Trophoblast cell (in vitro differentiated cells and primary cell): Measurements from ENCODE around the gene EXOSC3. TPM values are rescaled to one million over a fixed set of nuclear protein-coding genes. Genes with fewer than 3 reads are reported as not detected.
"Not testable (repeated sequence)": the region's sequence is repeated elsewhere in the genome, so short reads cannot be mapped to it uniquely, and the experiment has no call there.

Experiments used
- DNase-seq, 2 donors: peaks; one replicate each; pipeline ENCODE4 v3.0.0-alpha.2; 2016
- H2AFZ ChIP-seq: 2 replicates; pipeline ENCODE4 v1.6.1; 2013; ENCODE audit warnings: low read length, moderate library complexity, mild to moderate bottlenecking; ENCODE audit not compliant: insufficient read depth, poor library complexity
- H2AK5ac ChIP-seq: 2 replicates; pipeline ENCODE4 v1.6.1; 2013; ENCODE audit warnings: mild to moderate bottlenecking, low read length
- H2BK120ac ChIP-seq: 2 replicates; pipeline ENCODE4 v1.6.1; 2013; ENCODE audit warnings: low read length, mild to moderate bottlenecking, moderate library complexity; ENCODE audit not compliant: insufficient read depth, poor library complexity
- H2BK12ac ChIP-seq: 2 replicates; pipeline ENCODE4 v1.6.1; 2013; ENCODE audit warnings: mild to moderate bottlenecking, low read length, moderate library complexity
- H2BK5ac ChIP-seq: 2 replicates; pipeline ENCODE4 v1.6.1; 2013; ENCODE audit warnings: low read length, low read depth, moderate library complexity, mild to moderate bottlenecking; ENCODE audit not compliant: poor library complexity
- H3K14ac ChIP-seq: 2 replicates; pipeline ENCODE4 v1.6.1; 2013; ENCODE audit warnings: mild to moderate bottlenecking, low read length
- H3K18ac ChIP-seq: 2 replicates; pipeline ENCODE4 v1.6.1; 2013; ENCODE audit warnings: mild to moderate bottlenecking, low read length
- H3K23ac ChIP-seq: 2 replicates; pipeline ENCODE4 v1.6.1; 2013; ENCODE audit warnings: low read length
- H3K27ac ChIP-seq: 2 replicates; pipeline ENCODE4 v1.5.1; 2013; ENCODE audit warnings: low read depth, mild to moderate bottlenecking, inconsistent platforms, low read length, moderate library complexity
- H3K27me3 ChIP-seq: 2 replicates; pipeline ENCODE4 v1.6.1; 2013; ENCODE audit warnings: inconsistent platforms, mild to moderate bottlenecking, low read length, moderate library complexity; ENCODE audit not compliant: insufficient read depth
- H3K36me3 ChIP-seq, 2 experiments: 1 replicate in 1 of 2; 2 replicates in 1 of 2; pipeline ENCODE4 v1.6.1; 2013; ENCODE audit warnings: low read length in 2 of 2, mild to moderate bottlenecking in 2 of 2, moderate library complexity in 1 of 2; ENCODE audit not compliant: insufficient read depth in 2 of 2, control insufficient read depth in 1 of 2
- H3K4ac ChIP-seq: 2 replicates; pipeline ENCODE4 v1.6.1; 2013; ENCODE audit warnings: low read depth, mild to moderate bottlenecking, low read length, moderate library complexity
- H3K4me1 ChIP-seq, 2 experiments: 1 replicate in 1 of 2; 2 replicates in 1 of 2; pipeline ENCODE4 v1.6.1; 2013; ENCODE audit warnings: low read length in 2 of 2, mild to moderate bottlenecking in 2 of 2, moderate library complexity in 1 of 2; ENCODE audit not compliant: insufficient read depth in 2 of 2, control insufficient read depth in 1 of 2
- H3K4me2 ChIP-seq: 2 replicates; pipeline ENCODE4 v1.6.1; 2013; ENCODE audit warnings: inconsistent platforms, mild to moderate bottlenecking, low read length, moderate library complexity
- H3K4me3 ChIP-seq: 2 replicates; pipeline ENCODE4 v1.5.1; 2013; ENCODE audit warnings: mild to moderate bottlenecking, low read depth, low read length, inconsistent platforms
- H3K79me1 ChIP-seq: one replicate; pipeline ENCODE4 v1.6.1; 2013; ENCODE audit warnings: low read length
- H3K79me2 ChIP-seq: 2 replicates; pipeline ENCODE4 v1.6.1; 2013; ENCODE audit warnings: low read length, mild to moderate bottlenecking; ENCODE audit not compliant: control insufficient read depth, insufficient read depth, poor library complexity
- H3K9ac ChIP-seq: 2 replicates; pipeline ENCODE4 v1.6.1; 2013; ENCODE audit warnings: mild to moderate bottlenecking, low read length
- H3K9me3 ChIP-seq: 2 replicates; pipeline ENCODE4 v1.6.1; 2013; ENCODE audit warnings: low read depth, mild to moderate bottlenecking, control low read depth, inconsistent platforms, low read length; ENCODE audit not compliant: insufficient read depth
- H4K12ac ChIP-seq: 2 replicates; pipeline ENCODE4 v1.6.1; 2013; ENCODE audit warnings: low read depth, mild to moderate bottlenecking, low read length, moderate library complexity
- H4K8ac ChIP-seq: 2 replicates; pipeline ENCODE4 v1.6.1; 2013; ENCODE audit warnings: low read depth, mild to moderate bottlenecking, low read length, moderate library complexity
- H4K91ac ChIP-seq: one replicate; pipeline ENCODE4 v1.6.1; 2013; ENCODE audit warnings: low read depth, mild to moderate bottlenecking, low read length, moderate library complexity
- WGBS: extraction: QIAGEN DNeasy Blood & Tissue Kit; methylation state at CpG from one replicate; pipeline ENCODE4 v1.1.7; 2013; ENCODE audit warnings: missing lambda C conversion rate; ENCODE audit not compliant: insufficient read length, insufficient coverage; ENCODE audit errors: extremely low coverage; 5-methylcytosine and 5-hydroxymethylcytosine counted together
- polyA plus RNA-seq: library from polyadenylated mRNA; stranded (reverse); fragments of 200-250 nt; gene quantifications from 2 replicates; pipeline ENCODE4 v1.2.3, GENCODE V29; 2013

EXOSC3 gene
- 18.8 and 19.1 TPM in 2 replicates for polyA plus RNA-seq

DNA sequence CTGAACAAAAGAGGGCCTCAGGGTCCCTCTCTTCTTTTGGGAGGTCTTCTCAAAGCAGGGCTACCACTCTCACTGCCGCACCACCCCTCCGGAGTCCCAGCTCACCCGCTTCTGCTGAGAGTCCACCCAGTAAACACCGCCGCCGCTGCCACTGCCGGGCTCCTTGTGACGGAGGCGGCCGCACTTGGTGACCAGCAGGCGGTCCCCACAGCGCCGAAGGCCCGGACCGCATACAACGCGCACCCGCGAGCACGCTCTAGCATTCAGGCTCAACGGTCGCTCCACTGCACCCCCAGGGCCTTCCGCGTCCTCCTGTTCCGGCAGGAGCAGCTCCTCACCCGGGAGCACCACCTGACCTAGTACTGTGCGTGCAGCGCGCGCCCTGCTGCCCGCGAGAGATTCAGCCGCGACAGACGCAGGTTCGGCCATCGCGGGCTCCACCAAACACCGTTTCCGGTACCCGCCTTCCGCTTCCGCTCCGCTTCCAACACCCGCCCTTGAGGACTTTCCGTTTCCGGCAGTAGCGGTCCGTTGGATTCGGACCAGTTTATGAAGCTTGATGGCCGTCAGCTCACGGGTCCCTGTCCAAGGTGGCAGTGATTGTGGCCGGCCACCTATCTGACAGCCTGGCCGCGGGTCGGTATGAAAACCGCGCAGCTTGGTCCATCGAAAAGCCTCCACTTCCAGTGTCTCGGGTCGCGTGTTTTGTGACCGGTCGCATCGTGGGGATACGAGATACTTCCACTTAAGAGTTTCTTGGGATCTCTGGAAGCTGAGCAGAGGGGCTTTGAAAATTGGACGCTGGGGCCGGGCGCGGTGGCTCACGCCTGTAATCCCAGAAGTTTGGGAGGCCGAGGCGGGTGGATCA is at the start of gene EXOSC3:
Gene EXOSC3, minus strand, starts transcription at position 449 of the 868 bp plus-strand sequence. Its CDS starts 20 bp downstream, at position 429.
- no peak within 1 kb of the TSS for H2BK12ac ChIP-seq
- H3K9ac ChIP-seq = peak within 1 kb of the TSS; percentile 86
- WGBS = no CpG with 5 or more reads among the region's 73 CpGs
- peak within 1 kb of the TSS; percentile 49 for H2BK120ac ChIP-seq
- H4K12ac ChIP-seq = peak within 1 kb of the TSS; percentile 56
- peak; percentile 94 to 96 for DNase-seq
- H4K91ac ChIP-seq = peak within 1 kb of the TSS; percentile 64
- H3K27me3 ChIP-seq = no peaks in the 10 kb centered on the region
- peak within 1 kb of the TSS; percentile 96 for H3K4me3 ChIP-seq
- no peaks in the 10 kb centered on the region for H3K9me3 ChIP-seq
- H3K79me2 ChIP-seq = peaks cover 6% of the 10 kb centered on the region
- H2BK5ac ChIP-seq = no peak within 1 kb of the TSS
- peak within 1 kb of the TSS; percentile 50 for H3K18ac ChIP-seq
- H3K36me3 ChIP-seq = peaks cover 0 to 13% of the 10 kb centered on the region in 2 experiments
- peak within 1 kb of the TSS; percentile 87 for H4K8ac ChIP-seq
- H3K27ac ChIP-seq = no peak within 1 kb of the TSS
- H3K4me2 ChIP-seq = peak within 1 kb of the TSS; percentile 74
- H3K4me1 ChIP-seq = peaks cover 0 to 5% of the 10 kb centered on the region in 2 experiments
- peak within 1 kb of the TSS; percentile 18 for H3K4ac ChIP-seq
- H2AK5ac ChIP-seq = peak within 1 kb of the TSS; percentile 46
- peak within 1 kb of the TSS; percentile 53 for H2AFZ ChIP-seq
- H3K23ac ChIP-seq = no peak within 1 kb of the TSS
- peak within 1 kb of the TSS; percentile 74 for H3K14ac ChIP-seq
- peaks cover 3% of the 10 kb centered on the region for H3K79me1 ChIP-seq

- Histone ChIP-seq H3K18ac (no peak overlapping the region), H3K4ac (no peak overlapping the region), H2BK120ac (no peak overlapping the region), H3K36me3 (peaks cover 7 to 10% of the 10 kb centered on the region in 2 experiments), H2BK5ac (no peak overlapping the region), H4K8ac (no peak overlapping the region), H2AK5ac (no peak overlapping the region), H3K4me3 (no peak overlapping the region), H3K79me2 (no peaks in the 10 kb centered on the region), H3K14ac (no peak overlapping the region), H3K27ac (no peak overlapping the region), H2BK12ac (no peak overlapping the region), H3K9me3 (no peaks in the 10 kb centered on the region), H4K12ac (no peak overlapping the region), H3K4me1 (no peaks in the 10 kb centered on the region), H2AFZ (no peak overlapping the region), H4K91ac (no peak overlapping the region), H3K79me1 (no peaks in the 10 kb centered on the region), H3K9ac (no peak overlapping the region), H3K4me2 (no peak overlapping the region), H3K23ac (no peak overlapping the region), H3K27me3 (no peaks in the 10 kb centered on the region)
- no CpG with 5 or more reads among the region's 4 CpGs for WGBS
- no peak for DNase-seq
Measured at GRCh38 chr9:37827483-37828165, 42.8 kb upstream of the EXOSC3 start.

GRCh38 chr9:37825174-37825573 is 40.3 kb upstream of the EXOSC3 start:
- not testable (repeated sequence) for H3K4me2 ChIP-seq, H3K27ac ChIP-seq, H3K23ac ChIP-seq, H3K79me2 ChIP-seq, H3K4me1 ChIP-seq, H3K9ac ChIP-seq, H3K4ac ChIP-seq, H3K18ac ChIP-seq, H3K79me1 ChIP-seq, H4K8ac ChIP-seq, H2BK120ac ChIP-seq, H3K14ac ChIP-seq, H2BK12ac ChIP-seq, H2BK5ac ChIP-seq, DNase-seq, H4K12ac ChIP-seq, H2AK5ac ChIP-seq, H4K91ac ChIP-seq, H3K9me3 ChIP-seq, H2AFZ ChIP-seq, H3K4me3 ChIP-seq, H3K27me3 ChIP-seq
- H3K36me3 ChIP-seq = peaks cover 8 to 11% of the 10 kb centered on the region in 2 experiments
- WGBS = no CpG with 5 or more reads among the region's 2 CpGs

GRCh38 chr9:37820142-37820541 is 35.3 kb upstream of the EXOSC3 start:
- Histone ChIP-seq H3K4me1 (no peaks in the 10 kb centered on the region), H3K27ac (no peak overlapping the region), H3K18ac (no peak overlapping the region), H3K36me3 (peaks cover 2 to 3% of the 10 kb centered on the region in 2 experiments), H2BK5ac (no peak overlapping the region), H3K23ac (no peak overlapping the region), H2BK120ac (no peak overlapping the region), H4K12ac (no peak overlapping the region), H3K14ac (no peak overlapping the region), H3K9me3 (no peaks in the 10 kb centered on the region), H3K9ac (no peak overlapping the region), H3K27me3 (no peaks in the 10 kb centered on the region), H4K8ac (no peak overlapping the region), H2BK12ac (no peak overlapping the region), H2AK5ac (no peak overlapping the region), H3K79me1 (no peaks in the 10 kb centered on the region), H3K79me2 (no peaks in the 10 kb centered on the region), H4K91ac (no peak overlapping the region), H3K4ac (no peak overlapping the region), H3K4me2 (no peak overlapping the region), H2AFZ (no peak overlapping the region), H3K4me3 (no peak overlapping the region)
- WGBS = no CpG with 5 or more reads among the region's 5 CpGs
- DNase-seq = no peak
